GM19023 (cell line): Measurements from ENCODE around the gene MUSTN1.

Experiments
- ATAC-seq: cut with Tn5 transposase; IDR thresholded peaks from one replicate; pipeline ENCODE4 v1.9.1; 2021; ENCODE audit warnings: mild to moderate bottlenecking, moderate library complexity; ENCODE audit not compliant: unreplicated experiment

MUSTN1 gene

DNA sequence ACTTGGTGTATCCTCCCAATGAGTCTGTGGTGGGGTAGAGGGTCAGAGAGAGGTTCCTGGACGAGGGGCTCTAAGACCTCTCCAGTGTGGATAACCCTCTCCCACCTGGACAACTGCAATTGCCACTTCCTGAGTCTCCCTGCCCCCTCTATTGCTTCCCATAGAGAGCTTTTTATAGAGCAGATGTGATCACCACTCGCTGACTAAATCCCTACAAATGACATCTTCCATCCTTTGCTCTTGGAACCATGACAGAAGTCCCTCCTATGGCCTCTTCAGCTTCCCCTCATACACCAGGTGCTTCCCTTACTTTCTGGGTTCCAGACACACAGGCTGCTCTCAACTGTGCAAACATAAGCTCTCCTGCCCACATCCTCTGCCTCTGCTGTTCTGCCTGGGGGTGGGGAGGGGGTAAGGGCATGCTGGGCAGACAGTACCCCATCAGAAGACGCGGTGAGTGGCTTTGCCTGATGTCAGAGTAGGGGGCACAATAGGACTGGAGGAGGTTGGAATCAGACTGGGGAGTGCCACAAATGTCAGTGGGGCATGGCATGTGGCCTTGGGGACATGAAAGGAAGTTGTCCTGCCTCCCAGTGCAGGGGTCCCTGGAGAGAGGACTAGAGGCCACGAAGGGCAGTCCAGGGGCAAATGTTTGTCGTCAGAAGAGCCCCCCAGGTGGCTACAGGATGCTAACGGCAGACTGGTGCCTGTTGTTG lies 25.0 kb downstream of the MUSTN1 start:
- ATAC-seq = no peak

DNA sequence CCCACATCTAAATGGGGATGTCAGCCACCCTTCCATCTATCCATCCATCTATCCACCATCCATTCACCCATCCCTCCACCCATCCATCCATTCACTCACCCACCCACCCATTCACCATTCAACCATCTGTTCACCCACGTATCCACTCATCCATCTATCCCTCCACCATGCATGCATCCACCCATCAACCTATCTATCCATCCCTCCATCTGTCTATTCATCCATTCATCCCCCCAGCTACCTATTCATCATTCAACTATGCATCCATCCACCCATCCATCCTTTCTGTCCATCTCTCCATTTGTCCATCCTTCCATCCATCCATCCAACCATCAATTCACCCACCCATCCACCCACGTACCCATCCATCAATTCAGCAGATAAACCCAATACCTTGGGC lies 25.7 kb downstream of the MUSTN1 start:
- no peak for ATAC-seq

DNA sequence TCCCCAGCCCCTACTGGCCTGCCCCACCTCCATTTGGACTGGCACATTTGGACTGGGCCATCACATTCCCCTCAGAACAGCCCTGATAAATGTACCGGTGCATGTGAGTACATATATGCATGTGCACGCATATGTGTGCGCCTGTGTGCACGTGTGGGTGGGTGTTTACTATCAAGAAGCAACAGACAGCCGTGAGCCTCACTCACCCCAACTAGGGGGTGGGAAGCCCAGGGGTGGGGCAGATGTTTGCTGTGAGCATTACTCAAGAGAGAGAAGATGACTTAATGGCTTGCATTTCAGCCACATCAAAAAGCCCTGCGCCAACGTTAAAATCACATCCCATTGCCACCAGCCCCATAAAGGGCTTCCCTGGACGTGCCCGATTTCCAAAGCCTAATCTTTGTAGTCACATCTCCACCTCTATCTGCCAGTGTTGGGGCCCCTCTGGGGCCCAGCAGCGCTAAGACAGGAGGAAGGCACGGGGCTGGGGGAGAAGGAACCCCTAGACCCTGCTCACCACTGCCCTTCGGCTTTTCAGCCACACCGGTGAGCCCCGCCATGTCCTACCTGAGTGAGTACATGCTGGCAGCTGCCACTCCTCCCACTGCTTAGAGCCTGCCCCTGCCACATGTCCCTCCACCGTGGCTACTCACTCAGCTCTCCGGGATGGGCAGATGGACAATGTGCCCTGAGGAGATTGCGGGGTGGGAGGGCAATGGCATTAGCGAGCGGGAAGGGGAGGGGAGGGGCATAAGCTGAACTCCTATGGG lies 29.4 kb downstream of the MUSTN1 start:
- ATAC-seq = no peak

DNA sequence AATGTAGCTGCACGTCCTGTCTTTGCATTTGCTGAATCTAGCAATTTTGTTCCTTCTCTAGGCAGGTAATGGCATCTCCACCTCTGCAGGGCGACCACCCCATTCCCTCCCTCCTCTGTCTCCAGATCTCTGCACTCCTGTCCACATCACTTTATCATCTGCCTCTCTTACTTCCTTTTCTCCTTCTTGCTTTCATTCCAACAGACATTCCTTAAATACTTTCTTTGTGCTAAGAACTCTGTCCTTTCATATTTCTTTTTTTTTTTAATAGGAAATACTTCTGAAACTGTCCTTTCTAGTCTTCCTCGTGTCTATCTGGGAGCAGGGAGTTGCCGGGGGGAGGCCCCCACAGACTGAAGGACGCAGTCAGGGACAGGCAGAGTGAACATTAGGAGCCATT lies 33.0 kb downstream of the MUSTN1 start:
- ATAC-seq = no peak

DNA sequence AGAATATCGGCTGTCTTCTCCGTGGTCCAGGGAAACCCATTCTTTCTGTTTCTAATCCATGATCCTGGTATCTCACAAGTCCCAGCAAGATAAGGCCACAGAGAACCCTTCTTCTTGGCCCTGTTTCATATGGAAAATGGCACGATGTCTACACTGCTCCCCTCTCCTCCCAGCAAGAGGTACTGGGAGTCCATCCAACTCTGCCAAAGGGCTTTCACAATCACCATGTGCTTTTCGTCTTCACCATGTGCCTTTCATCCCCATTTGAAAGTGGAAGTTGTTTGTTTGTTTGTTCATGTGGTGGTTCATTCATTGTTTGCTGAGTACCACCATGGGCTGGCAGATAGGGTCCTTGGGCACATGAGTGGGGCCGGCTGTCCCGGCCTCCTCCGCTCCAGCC lies 34.7 kb downstream of the MUSTN1 start:
- ATAC-seq = no peak

DNA sequence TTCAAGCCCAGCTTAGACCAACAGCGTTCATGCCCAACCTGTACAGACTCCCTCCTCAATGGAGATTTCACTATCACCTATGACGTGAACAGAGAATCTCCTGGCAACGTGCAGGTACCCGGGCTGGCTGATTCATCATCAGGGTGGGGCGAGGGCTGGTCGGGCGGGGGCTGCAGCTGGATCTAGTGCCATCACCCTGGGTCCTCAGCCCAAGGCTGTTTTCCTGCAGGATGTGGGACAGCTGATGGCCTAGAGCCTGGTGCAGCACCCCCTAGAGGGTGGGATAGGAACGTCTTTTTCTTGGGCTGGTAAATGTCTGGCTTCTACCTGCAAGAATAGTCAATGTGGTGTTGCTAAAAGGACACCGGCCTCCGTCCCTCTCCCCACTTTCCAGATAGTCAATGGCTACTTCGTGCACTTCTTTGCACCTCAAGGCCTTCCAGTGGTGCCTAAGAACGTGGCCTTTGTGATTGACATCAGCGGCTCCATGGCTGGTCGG lies 35.8 kb downstream of the MUSTN1 start:
- ATAC-seq = no peak

DNA sequence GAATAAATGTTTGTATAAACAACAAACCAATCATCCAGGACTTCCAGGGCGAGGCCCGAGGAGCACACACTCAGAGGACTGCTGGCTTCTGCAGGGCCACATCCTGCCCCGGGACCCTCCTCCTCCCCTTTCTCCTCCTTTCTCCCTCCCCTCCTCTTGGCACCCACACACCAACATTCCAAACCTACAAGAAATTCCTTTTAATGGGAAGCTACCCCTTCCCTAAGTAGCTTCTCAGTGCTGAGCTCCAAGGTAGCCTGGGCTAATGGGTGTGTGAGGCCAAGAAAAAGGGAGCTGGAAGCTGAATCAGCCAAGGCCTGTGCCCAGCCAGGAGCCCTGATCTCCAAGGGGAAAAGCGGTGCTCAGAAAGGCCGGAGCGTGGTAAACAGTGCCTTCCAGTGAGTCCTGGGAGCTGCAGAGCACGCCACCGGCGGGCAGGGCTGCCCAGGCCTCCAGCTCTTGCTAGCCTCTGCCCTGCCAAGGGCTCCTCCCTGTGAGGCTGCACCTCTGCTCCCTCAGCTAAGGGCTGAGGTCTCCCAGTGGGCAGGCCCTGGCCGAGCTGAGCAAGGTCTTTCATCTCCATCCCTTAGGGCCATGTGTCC lies 36.3 kb downstream of the MUSTN1 start:
- ATAC-seq = no peak

DNA sequence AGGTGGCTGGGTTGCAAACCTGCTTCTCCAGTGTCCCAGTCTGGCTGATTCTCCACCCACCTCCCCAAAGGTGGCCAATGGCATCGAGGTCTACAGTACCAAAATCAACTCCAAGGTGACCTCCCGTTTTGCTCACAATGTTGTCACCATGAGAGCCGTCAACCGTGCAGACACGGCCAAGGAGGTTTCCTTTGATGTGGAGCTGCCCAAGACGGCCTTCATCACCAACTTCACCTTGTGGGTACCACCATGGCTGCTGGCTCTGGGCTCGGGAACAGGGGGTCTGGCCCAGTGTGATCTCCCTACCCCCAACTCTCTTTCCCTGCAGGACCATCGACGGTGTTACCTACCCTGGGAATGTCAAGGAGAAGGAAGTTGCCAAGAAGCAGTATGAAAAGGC lies 38.4 kb downstream of the MUSTN1 start:
- ATAC-seq = no peak

DNA sequence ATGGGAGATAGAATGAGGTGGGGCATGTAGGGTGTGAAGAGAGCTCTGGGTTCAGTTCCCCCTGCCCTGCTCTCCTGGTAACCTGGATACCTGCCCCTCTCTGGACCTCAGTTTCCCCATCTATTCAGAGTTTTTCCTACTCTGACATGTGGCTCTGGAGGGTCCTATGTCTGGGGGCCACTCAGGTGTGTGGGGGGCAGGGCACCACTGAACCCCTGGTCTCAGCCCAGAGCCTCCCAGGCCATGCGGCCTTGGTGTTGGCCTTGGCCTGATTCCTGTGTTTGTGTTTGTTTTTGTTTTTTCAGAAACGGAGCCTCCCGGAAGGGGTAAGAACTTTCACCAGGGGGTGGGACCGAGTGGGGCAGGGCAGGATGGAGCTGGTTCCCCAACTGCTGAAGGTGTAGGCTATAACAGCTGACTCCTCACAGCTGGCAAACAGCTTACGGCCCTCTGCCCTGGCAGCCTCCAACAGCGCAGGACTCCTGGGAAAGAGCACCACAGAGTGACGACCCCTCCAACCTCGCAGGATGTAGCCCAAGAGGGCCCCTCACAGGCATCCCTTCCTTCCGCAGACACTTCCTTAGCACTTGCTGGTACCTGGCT lies 39.4 kb downstream of the MUSTN1 start:
- no peak for ATAC-seq

DNA sequence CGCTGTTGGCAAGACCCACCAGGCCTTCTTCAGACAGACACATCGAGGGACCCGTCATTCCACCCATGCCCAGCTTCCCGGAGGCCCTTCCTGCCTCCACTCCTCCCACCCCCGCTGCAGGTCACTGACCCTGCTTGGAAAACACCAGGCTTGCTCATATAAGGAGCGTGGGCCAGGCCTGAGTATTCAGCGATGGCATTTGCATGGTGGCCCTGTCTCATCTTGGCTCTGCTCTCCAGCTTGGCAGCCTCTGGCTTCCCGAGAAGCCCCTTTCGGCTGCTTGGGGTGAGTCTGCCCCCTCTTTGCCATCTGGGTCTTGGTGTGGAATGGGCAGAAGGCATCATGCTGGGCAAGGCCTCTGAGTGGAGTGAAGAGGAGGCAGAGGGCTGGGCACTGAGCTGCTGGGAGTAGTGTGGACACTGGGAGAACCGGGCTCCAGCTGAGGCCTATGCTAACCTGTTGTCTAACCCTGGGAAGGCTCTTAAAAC lies 40.2 kb downstream of the MUSTN1 start, which contains the start of gene ITIH3:
ITIH3 (plus strand) TSS at position 185 of the 488 bp plus-strand sequence; CDS start at position 193, 8 bp downstream.
- no peak for ATAC-seq

DNA sequence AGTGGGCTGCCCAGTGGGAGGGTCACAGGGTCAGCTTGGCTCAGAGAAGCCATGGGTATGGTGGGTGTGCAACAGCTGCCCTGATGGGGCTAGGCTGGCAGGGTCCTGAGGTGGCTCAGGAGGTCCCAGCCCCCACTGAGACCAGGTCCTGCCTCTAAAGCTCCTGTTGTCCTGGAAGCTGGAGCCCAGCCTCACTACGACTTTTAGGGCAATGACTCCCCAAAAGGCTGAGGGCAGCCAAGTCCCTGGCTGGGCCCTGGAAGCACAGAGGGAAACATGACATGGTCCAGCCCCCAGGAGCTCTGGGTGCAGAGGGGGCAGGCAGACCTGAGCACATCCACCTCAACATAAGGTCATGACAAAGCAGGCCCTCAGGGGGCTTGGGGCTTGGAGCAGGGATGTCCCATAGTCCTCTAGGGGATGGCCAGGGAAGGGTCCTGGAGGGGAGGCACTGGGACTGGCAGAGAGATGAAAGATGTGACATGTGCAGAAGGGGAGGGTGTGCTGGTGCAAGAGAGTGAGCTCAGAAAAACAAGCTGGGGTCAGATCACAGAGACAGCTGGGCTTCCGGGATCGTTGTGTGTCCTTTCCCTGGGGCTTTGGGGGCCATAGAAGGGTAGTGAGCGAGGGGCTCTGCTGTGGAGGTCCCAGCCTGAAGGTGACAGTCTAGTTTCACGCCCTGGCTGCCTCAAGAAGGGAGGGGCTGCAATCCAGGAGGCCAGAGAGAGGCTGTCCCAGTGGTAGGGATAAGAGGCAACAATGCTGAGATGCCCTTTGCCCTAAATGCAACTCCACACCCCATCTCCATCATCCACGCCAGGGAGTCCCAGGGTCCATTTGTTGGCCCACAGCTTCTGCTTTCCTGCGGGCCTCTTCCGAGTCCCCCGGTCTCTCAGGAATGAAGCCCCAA lies 40.9 kb downstream of the MUSTN1 start:
- ATAC-seq = no peak

DNA sequence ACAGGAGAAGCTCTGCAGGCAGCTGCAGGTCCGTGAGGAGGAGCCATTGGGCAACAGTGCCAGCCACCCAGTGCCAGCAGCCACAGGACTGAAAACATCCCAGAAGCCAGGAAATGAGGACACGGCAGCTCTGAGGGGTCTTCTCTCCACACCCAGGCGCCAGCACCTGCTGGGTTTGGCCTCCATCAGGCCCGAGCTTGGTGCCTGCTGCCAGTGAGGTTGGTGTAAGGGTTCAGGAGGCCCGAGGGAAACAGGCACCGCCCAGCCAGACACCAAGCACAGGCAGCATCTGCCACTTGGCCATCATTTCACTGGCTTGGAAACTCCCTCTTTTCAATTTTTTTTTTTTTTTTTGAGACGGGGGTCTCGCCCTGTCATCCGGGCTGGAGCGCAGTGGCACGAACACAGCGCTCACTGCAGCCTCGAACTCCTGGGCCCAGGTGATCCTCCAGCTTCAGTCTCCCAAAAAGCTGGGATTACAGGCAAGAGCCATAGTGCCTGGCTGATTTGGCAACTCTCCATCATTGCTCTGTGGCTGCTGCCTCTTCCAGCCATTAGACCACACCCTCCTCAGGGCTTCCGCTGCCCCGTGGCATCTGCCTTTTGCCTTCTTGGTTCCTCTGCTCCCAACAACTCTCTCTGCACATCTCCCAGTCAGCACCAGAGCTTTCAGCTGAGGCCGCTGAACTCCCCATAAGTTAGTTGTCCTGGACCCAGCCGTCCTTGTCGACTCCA lies 41.7 kb downstream of the MUSTN1 start:
- ATAC-seq = no peak

DNA sequence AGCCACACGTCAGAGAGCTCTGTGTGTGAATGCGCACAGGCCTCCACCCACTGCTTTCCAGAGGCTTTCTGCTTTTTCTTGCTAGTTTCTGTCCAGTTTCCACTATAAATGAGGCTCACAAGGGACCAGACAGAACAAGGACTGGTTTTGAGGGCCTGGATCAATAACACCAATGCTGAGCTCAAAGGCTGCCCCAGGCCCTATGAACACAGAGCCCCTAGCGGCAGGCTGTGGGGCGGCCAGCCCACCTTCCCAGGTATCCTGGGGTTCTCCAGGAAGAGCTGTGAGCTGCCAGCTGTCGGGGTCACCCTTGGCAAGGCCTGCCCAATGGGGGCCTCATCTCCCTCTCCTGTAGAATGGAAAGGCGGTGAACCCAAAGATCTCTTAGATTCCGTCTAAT lies 42.4 kb downstream of the MUSTN1 start:
- no peak for ATAC-seq

DNA sequence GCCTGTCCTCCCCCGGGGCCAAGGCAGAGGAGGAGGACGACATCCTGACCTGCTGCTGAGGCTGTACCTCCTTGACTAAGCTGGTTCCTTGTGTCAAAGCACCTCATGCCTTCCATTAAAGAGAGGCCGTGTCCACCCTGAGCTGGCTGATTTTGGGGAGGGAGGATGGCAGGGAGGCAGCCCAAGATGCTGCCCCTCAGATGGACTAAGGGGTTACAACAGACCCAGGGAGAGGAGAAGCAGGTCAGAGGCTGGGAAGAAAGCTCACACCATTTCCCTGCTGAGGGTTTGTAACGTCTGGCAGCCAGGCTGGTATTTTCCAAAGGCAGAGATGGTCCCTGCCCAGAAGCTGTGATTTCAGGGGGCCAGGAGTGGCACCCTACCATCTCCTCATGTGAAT lies 42.9 kb downstream of the MUSTN1 start:
- ATAC-seq = no peak

DNA sequence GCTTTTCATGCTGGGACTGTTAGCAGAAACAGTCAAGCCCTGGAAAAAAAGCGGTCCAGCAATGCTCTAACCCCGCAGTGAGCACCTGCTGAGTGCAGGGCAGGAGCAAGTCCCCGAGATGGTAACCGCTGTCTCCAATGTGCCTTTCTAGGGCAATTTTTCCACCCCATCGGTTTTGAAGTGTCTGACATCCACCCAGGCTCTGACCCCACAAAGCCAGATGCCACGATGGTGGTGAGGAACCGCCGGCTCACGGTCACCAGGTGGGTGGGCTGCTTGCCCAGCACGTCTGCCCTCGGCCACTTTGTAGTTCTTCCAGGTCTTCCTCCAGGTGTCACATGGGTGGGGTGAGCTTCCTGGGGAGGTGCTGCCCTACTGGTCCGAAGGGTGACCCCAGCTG lies 43.5 kb downstream of the MUSTN1 start:
- ATAC-seq = no peak

DNA sequence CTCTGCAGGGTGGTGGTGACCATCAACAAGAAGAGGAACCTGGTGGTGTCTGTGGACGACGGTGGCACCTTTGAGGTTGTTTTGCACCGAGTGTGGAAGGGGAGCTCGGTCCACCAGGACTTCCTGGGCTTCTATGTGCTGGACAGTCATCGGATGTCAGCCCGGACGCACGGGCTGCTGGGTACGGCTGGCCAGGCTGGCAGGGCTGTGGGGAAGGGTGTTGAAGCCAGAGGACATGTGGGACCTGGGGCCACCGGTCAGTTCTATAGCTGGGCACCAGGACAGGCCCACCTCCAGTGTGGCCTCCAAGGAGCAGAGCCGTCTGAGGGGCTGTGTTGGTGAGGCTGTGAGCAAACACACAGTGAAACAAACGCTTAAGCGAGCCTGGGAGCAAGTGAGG lies 44.1 kb downstream of the MUSTN1 start:
- no peak for ATAC-seq

DNA sequence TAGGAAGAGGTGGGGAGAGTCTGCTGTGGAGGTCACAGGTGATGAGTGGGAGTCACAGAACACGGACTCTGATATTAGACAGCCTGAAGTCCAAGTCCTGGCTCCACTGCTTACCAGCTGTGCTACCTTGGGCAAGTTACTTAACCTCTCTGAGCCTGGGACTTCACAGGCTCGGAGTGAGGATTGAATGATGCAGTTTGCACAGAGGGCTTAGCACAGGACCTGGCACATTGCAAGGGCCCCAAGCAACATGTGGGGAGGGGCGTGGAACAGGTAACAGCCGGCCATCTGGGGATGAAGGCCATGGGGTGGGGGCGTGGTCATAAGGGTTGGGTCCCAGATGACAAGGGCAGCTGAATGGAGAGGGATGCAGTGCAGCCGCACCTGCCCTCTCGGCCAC lies 44.5 kb downstream of the MUSTN1 start:
- ATAC-seq = no peak

DNA sequence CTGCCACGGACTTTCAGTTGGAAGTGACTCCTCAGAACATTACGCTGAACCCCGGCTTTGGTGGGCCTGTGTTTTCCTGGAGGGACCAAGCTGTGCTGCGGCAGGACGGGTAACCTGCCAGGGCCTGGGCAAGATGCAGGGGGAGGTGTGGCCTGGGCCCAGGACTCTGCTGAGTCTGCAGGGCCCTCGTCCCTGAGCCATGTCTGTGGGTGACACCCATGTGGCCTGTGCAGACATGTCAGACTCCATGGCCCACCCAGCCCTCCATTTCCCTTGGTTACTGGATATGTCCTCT lies 45.1 kb downstream of the MUSTN1 start:
- ATAC-seq = no peak

DNA sequence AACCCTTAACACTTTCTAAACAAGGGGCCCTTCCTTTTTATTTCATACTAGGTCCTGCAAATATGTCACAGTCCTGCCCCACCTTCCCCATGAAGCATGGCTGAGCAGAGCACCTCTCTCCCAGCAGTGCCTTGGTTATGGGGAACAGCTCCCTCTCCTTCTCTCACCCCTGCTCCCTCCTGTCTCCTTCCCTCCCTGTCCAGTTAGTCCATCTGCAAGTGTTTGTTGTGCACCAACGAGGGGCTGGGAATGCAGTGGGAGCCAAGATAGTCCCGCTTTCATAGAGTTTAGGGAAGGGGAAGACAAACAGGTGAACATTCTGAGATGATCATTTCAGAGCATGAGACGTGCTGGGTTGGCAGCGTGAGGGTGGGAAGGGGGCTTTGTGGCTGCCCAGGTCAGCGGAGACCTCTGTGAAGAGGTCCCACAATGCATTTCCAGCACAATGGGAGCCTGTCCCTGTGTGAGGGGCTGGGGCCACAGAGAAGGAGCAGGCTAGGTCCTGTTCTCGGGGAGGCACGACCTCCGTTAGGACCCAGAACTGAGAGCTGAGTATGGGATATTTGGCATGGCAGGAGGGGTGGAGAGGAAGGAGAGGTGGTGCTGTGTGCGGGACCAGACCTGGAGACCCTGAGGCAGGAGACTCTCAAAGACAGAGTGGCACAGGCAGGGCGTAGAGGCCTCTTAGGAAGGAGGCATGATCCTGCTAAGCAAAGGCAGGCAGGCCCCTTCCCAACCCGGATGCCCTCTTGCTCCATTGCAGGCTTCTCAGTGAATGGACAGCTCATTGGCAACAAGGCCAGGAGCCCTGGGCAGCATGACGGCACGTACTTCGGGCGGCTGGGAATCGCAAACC lies 45.7 kb downstream of the MUSTN1 start:
- no peak for ATAC-seq
